HG02943 (cell line): ENCODE data around the gene NCOA7.

ENCODE experiments used
- ATAC-seq: cut with Tn5 transposase; IDR thresholded peaks from one replicate; pipeline ENCODE4 v1.9.1; 2021; ENCODE audit warnings: mild to moderate bottlenecking, low read depth, moderate library complexity; ENCODE audit not compliant: unreplicated experiment

NCOA7 gene

DNA sequence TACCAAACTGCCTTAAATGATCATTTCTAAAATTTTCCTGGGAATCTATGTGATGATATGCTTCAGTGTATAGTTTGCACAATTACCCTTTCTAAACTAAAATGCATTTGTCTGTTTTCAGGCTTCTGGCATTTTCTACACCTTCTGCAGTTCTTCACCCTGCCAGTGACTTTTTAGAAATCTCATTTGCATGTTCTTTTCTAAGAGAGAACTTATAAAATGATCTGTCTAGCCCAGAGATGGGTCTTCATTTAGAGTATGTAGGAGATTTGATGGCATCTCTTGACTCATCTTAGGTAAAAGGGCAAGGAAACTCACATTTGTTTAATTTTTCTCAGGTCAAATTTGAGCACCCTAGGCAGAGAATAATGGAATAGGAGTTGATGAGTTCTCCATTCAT lies 17.8 kb downstream of the NCOA7 start:
- ATAC-seq = no peak

GRCh38 chr6:125809570-125810170 lies 18.9 kb downstream of the NCOA7 start:
- no peak for ATAC-seq

- no peak for ATAC-seq
Observed at GRCh38 chr6:125810445-125810844, 19.7 kb downstream of the NCOA7 start.

GRCh38 chr6:125811259-125811658 lies 20.5 kb downstream of the NCOA7 start:
- ATAC-seq = no peak

- no peak for ATAC-seq
Observed at GRCh38 chr6:125812394-125813292, 21.9 kb downstream of the NCOA7 start.

DNA sequence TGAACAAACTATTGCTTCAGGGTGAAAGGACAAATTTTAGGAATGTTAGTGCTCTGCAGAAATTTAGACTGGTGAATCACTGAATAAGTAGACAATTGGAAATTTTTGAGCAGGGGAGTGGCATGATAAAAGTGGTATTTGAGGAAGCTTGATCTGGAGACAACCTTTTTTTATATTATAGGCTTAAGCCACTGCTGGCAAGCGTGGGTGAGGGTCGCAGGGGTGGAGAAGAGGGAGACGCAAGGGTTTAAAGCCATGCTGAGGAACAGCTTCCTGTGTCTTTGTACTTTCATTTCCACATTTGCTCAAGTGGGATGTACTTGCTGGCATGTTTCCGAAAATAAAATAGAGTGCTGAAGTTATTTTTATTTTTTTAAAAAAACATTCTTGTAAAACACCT lies 23.7 kb downstream of the NCOA7 start:
- ATAC-seq = no peak

DNA sequence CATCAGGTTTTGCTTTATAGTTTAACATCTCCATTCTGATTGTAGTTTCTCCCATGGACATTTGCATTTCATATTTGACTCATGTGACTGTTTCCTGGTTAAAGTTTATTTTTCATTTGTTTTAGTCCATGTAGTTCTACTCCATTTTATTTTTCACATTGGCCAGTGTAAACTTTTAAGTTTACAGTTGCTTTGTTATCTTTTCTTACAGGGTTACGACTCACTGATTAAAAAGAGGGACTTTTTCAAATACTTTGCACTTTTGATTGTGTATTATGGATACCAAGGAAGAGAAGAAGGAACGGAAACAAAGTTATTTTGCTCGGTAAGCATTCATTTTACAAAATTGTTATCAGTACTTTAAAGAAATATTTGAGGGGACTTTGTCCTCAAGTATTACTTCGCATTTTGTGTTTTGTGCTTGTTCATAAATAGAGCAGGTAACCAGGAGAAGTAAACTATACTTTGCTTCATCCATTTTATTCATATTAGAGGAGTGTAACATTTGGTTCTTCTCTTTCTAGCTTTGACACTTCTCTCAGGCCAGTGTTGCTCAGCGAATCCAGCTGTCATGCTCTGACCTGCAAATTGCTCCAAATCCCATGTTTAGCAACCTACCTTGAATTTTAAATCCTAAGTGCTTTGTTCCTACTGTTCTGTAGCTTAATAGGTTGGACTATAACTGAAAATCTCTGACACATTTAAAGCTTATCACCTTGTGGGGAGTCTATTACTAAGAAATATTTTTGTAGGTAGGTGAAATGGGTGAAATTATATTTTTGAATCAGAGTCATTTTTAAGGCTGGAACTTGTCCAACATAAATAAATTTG lies 24.5 kb downstream of the NCOA7 start:
- no peak for ATAC-seq

DNA sequence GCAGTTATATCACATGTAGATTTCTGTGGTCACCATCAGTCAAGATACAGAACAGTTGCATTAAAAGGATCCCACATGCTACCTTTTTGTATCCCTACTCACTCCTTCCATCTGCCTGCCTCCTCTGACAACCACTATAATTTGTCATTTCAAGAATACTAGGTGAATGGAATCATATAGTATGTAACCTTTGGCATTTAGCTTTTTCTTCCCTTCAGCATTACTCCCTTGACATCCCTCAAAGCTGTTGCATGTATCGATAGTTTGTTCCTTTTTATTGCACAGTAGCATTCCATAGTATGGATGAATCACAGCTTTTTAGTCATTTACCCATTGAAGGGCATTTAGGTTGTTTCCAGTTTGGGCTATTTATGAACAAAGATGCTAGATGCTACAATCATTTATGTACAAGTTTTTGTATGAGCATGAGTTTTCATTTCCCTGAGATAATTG lies 26.1 kb downstream of the NCOA7 start:
- ATAC-seq = no peak

DNA sequence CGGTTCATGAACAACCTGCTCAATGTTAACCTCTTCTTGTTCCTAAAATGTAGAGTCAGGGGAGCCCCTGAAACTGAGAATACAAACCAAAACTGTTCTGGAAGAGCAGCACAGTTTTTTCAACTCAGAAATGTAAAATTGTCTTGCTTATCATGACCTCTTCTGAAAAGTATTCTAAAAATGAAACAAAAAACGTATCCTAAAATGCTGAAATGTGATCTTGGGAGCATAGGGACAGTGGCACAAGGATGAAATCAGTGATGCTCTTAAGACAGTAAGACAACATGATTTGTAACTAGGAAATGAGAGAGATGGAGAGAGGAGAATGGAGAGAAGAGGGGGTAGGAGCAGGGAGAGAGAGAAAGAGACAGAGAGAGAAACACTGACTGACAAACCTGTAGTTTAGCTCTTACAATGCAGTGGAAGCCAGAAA lies 27.5 kb downstream of the NCOA7 start:
- no peak for ATAC-seq

DNA sequence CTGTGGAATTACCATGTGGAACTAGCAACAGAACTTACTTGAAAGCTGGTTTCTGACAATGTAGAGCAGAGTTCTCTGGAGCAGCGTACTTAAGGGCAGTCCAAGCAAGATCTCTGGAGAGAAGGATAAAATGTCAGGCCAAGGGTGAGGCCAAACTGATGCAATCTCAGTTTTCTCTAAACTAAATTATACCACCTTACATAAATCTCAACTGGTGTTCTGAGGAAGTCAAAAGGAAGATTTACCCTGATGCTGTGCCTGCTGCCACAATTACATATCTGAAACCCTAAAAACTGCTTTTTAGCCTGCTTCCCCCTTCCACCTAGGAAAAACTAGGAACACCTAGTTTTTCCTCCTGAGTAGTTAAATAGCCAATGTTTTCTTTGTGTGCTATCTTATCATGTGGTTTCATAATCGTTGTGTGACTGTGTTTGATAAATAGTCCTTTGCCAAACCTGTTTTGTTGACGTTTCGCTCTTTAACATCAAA lies 28.1 kb downstream of the NCOA7 start:
- no peak for ATAC-seq

DNA sequence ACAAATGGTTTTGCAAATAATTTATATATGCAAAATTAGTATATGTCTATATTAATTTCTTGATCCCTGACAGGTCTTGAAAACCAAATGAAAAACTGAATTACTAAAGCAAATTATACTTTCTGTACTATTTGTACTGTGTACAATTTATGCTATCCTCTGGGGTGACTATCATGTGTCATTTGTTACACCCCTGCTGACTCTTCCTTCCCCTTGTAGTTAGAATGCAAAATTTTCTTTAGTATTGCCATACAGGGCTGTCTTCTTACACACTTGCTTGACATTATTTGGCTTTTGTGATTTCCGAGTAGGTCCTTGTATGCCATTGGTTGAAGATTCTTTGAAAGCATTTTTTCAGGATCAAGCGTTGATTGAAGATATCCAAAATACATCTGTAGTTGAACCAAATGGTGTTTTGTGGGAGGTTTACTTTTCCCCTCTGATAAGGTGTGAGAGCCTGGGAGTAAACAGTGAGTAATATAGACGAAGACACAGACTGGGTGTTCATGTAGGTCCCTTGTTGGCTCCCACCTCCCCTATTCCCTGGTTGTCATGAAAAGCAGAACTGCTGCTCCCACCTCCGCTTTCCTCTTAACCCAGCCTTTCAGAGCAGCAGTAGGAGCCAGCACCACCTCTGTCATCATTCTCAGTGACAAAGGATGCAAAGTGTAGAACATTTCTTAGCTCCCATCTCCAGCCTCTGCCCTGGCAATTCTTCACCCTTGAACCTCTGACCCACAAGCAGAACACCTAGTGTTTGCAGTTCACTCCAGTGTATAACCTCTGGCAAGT lies 29.0 kb downstream of the NCOA7 start:
- ATAC-seq = no peak

- ATAC-seq = no peak
Observed at GRCh38 chr6:125821825-125822281, 31.1 kb downstream of the NCOA7 start.

- ATAC-seq = no peak
Observed at GRCh38 chr6:125823180-125823579, 32.4 kb downstream of the NCOA7 start.

DNA sequence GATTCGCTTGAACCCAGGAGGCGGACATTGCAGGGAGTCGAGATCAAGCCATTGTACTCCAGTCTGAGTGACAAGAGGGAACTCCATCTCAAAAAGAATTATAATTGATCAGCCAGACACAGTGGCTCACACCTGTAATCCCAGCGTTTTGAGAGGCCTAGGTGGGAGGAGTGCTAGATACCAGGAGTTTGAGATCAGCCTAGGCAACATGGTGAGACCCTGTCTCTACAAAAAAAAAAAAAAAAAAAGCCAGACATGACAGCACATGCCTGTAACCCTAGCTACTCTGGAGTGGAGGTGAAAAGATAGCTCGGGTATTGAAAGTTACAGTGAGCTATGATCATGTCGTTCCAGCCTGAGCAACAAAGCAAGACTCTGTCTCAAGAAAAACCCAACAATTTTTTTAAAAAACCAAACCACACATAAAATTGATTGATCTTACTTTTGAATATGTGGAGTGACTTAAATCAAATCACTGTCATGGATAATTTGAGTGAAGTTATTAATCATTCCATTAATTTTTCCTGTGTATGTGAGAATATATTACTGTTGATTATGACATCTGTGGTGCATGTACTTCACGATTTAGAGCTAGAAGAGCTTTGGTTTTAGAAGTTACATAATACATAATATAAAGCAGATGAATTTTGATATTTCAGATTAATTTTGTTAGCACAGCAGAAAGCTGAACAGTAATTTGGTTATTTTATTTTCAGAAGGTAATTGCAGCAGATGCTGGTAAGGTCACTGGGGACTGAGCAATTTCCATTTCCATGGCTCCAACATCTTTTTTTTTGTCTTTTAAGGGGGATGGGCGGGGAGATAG lies 34.4 kb downstream of the NCOA7 start:
- ATAC-seq = no peak

DNA sequence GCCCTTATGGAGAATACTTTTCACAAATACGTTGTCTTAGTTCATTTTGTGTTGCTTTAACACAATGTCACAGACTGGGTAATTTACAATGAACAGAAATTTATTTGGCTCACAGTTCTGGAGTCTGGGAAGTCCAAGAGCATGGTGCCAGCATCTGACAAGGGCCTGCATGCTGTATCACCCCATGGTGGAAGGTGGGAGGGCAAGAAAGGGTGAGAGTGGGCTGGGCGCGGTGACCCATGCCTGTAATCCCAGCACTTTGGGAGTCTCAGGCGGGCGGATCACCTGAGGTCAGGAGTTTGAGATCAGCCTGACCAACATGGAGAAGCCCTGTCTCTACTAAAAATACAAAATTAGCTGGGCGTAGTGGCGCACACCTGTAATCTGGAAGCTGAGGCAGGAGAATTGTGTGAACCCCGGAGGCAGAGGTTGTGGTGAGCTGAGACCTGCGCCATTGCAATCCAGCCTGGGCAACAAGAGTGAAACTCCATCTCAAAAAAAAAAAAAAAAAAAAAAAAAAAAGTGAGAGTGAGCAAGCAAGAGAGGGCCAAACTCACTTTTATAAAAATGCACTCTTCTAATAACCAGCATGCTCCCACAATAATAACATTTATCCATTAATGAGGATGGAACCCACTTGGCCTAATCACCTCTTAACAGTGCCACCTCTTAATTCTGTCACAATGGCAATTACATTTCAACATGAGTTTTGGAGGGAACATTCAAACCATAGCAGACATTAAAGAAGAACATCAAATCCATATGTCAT lies 36.1 kb downstream of the NCOA7 start:
- ATAC-seq = no peak

GRCh38 chr6:125827788-125828320 lies 37.1 kb downstream of the NCOA7 start:
- no peak for ATAC-seq

GRCh38 chr6:125828476-125829039 lies 37.8 kb downstream of the NCOA7 start:
- no peak for ATAC-seq

DNA sequence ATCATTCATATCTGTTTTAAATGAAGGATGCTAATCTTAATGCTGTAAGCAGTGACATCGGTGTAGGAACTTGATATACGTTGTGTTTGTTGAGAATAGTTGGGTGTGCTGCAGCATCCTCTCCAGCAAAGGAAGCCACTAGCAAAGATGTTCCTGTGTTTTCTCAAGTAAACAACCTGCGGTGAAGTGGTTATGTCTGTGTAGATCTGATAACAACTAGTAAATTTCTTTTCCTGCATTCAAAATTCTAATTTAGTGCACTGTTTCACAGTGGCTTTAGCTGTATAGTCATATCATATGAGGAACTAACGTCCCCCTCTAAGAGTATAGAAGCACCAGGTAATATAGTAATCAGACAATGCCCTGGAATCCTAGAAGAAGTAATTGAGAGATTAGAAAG lies 38.7 kb downstream of the NCOA7 start:
- ATAC-seq = no peak
